TTC549 (cell line): Measurements from ENCODE around the gene LTN1.
"Not testable (repeated sequence)": the region's sequence is repeated elsewhere in the genome, so short reads cannot be mapped to it uniquely, and the experiment has no call there.

Source experiments
- FAIRE-seq: peaks from 2 replicates; lab custom pipeline; 2012; peaks lifted over from hg19 to GRCh38; lab: Jason Lieb, UNC

Gene LTN1

GRCh38 chr21:28979092-28979491 lies 13.6 kb downstream of the LTN1 start:
- FAIRE-seq, result no peak

GRCh38 chr21:28975397-28975796 lies 17.3 kb downstream of the LTN1 start:
- no peak for FAIRE-seq

GRCh38 chr21:28974531-28975227 lies 18.0 kb downstream of the LTN1 start:
- no peak for FAIRE-seq

GRCh38 chr21:28972398-28972797 lies 20.3 kb downstream of the LTN1 start:
- no peak for FAIRE-seq

- FAIRE-seq, result no peak
Observed at GRCh38 chr21:28971171-28971570, 21.5 kb downstream of the LTN1 start.

- no peak for FAIRE-seq
Observed at GRCh38 chr21:28963831-28964230, 28.8 kb downstream of the LTN1 start.

GRCh38 chr21:28962465-28962864 lies 30.2 kb downstream of the LTN1 start:
- no peak for FAIRE-seq

- no peak for FAIRE-seq
Observed at GRCh38 chr21:28961927-28962326, 30.8 kb downstream of the LTN1 start.

- FAIRE-seq, result no peak
Observed at GRCh38 chr21:28960245-28960644, 32.4 kb downstream of the LTN1 start.

- FAIRE-seq, result no peak
Observed at GRCh38 chr21:28959367-28960099, 33.1 kb downstream of the LTN1 start.

GRCh38 chr21:28953247-28953646 lies 39.4 kb downstream of the LTN1 start:
- FAIRE-seq, result no peak

GRCh38 chr21:28952686-28953085 lies 40.0 kb downstream of the LTN1 start:
- no peak for FAIRE-seq

GRCh38 chr21:28949318-28949717 lies 43.4 kb downstream of the LTN1 start:
- FAIRE-seq, result no peak

GRCh38 chr21:28944296-28944695 lies 48.4 kb downstream of the LTN1 start:
- FAIRE-seq, result no peak

- peak; percentile 71 for FAIRE-seq
Observed at GRCh38 chr21:28943631-28944030, 49.0 kb downstream of the LTN1 start.

- FAIRE-seq, result no peak
Observed at GRCh38 chr21:28938726-28939125, 54.0 kb downstream of the LTN1 start.

- no peak for FAIRE-seq
Observed at GRCh38 chr21:28937737-28938136, 54.9 kb downstream of the LTN1 start.

GRCh38 chr21:28936721-28937120 lies 56.0 kb downstream of the LTN1 start:
- no peak for FAIRE-seq

- no peak for FAIRE-seq
Observed at GRCh38 chr21:28936036-28936435, 56.6 kb downstream of the LTN1 start.

GRCh38 chr21:28932717-28933116 lies 60.0 kb downstream of the LTN1 start:
- FAIRE-seq, result no peak

GRCh38 chr21:28931708-28932372 lies 60.8 kb downstream of the LTN1 start:
- FAIRE-seq, result not testable (repeated sequence)

- FAIRE-seq, result no peak
Observed at GRCh38 chr21:28928578-28929420, 63.9 kb downstream of the LTN1 start.
